Ovary (tissue), 3 donors: Measurements from ENCODE around the gene ASCL2.

Source experiments
- POLR2A ChIP-seq: fragments of 450-650 bp; IDR thresholded peaks from one replicate; pipeline ENCODE4 v1.6.1; 2017; ENCODE audit warnings: antibody characterized with exemption, mild to moderate bottlenecking, moderate library complexity
- TF ChIP-seq, protein P1 (sequence below), 3 donors: fragments of 450-650 bp in 2 of 3; fragments of 200-600 bp in 1 of 3; IDR thresholded peaks; one replicate each; pipeline versions ENCODE4 v1.5.1 to v1.8.0; 2016 to 2022; ENCODE audit warnings: antibody characterized with exemption in 3 of 3, mild to moderate bottlenecking in 1 of 3
- donor health status: DM: no; HTN: no; CAD: no.

DNA sequence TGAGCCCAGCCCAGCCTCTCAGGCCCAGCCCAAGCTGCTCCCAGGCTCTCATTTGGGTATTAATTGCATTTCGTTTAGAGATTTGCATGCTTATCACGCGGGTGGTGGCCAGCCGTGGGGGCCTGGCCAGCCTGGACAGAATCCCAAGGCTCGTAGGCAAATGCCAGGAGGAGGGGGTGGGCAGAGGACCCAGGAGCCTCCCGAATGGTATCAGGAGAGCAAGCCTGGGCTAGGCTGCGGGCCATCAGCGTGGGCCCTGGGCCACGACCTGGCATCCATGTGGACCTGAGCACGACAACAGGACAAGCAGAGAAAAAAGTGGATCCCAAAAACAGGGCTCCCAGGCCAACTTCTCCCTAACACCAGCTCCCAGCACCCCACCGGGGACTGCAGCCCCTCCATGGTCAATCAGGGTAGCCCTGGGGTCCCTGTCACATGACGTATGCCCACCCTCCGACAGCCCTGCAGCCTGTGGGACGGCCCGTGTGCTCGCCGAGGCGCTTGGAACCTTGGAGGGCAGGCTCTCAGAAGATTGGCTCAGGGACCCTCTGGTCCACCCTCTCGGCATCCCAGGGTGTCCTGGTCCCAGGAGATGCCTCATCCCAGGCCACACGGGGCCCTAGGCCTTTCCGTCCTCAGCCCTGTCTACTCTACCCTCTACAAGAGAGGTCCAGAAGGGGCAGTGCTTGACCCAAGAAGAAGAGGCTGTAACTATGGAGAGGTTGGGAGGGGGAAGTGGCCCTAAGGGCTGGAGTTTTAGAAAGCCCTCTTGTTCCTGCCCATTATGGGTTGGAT lies 8.8 kb downstream of the ASCL2 start:
- TF ChIP-seq, protein P1, sequence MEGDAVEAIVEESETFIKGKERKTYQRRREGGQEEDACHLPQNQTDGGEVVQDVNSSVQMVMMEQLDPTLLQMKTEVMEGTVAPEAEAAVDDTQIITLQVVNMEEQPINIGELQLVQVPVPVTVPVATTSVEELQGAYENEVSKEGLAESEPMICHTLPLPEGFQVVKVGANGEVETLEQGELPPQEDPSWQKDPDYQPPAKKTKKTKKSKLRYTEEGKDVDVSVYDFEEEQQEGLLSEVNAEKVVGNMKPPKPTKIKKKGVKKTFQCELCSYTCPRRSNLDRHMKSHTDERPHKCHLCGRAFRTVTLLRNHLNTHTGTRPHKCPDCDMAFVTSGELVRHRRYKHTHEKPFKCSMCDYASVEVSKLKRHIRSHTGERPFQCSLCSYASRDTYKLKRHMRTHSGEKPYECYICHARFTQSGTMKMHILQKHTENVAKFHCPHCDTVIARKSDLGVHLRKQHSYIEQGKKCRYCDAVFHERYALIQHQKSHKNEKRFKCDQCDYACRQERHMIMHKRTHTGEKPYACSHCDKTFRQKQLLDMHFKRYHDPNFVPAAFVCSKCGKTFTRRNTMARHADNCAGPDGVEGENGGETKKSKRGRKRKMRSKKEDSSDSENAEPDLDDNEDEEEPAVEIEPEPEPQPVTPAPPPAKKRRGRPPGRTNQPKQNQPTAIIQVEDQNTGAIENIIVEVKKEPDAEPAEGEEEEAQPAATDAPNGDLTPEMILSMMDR (IDR thresholded peaks at IDR 0.05), result no peak
- no peak for TF ChIP-seq POLR2A
